Astrocyte (in vitro differentiated cells and primary cell): Measurements from ENCODE around the gene RAB30. TPM values are rescaled to one million over a fixed set of nuclear protein-coding genes. Genes with fewer than 3 reads are reported as not detected.

ENCODE experiments used
- DNase-seq: peaks from one replicate; pipeline ENCODE4 v3.0.0-alpha.2; 2010; ENCODE audit warnings: low read depth
- FAIRE-seq: peaks from 2 replicates; lab custom pipeline; 2011; peaks lifted over from hg19 to GRCh38; lab: Jason Lieb, UNC
- H2AFZ ChIP-seq: 2 replicates; pipeline ENCODE4 v1.6.0; 2012; ENCODE audit warnings: low read depth, low read length, inconsistent platforms
- H3K27ac ChIP-seq: 2 replicates; pipeline ENCODE4 v1.5.1; 2011; ENCODE audit warnings: low read depth, low read length, inconsistent platforms
- H3K27me3 ChIP-seq: 2 replicates; pipeline ENCODE4 v1.6.0; 2011; ENCODE audit warnings: low read length, inconsistent platforms; ENCODE audit not compliant: insufficient read depth
- H3K36me3 ChIP-seq: 2 replicates; pipeline ENCODE4 v1.5.1; 2011; ENCODE audit warnings: low read length, inconsistent platforms; ENCODE audit not compliant: insufficient read depth
- H3K4me1 ChIP-seq: 2 replicates; pipeline ENCODE4 v1.5.1; 2011; ENCODE audit warnings: low read length, inconsistent platforms; ENCODE audit not compliant: insufficient read depth
- H3K4me2 ChIP-seq: 2 replicates; pipeline ENCODE4 v1.6.0; 2012; ENCODE audit warnings: low read length, inconsistent platforms
- H3K4me3 ChIP-seq: 2 replicates; pipeline ENCODE4 v1.5.1; 2011; ENCODE audit warnings: low read depth, mild to moderate bottlenecking, low read length, inconsistent platforms; ENCODE audit not compliant: insufficient read depth
- H3K79me2 ChIP-seq: 2 replicates; pipeline ENCODE4 v1.6.0; 2012; ENCODE audit warnings: mild to moderate bottlenecking, low read length, inconsistent platforms; ENCODE audit not compliant: insufficient read depth
- H3K9ac ChIP-seq: 2 replicates; pipeline ENCODE4 v1.6.0; 2012; ENCODE audit warnings: mild to moderate bottlenecking, low read length, inconsistent platforms
- H3K9me3 ChIP-seq: 2 replicates; pipeline ENCODE4 v1.5.1; 2012; ENCODE audit warnings: low read depth, mild to moderate bottlenecking, low read length, inconsistent platforms; ENCODE audit not compliant: insufficient read depth
- H4K20me1 ChIP-seq: 2 replicates; pipeline ENCODE4 v1.6.0; 2012; ENCODE audit warnings: low read length, inconsistent platforms; ENCODE audit not compliant: insufficient read depth
- H3K27ac Mint-ChIP-seq: one replicate; pipeline ENCODE4 v1.8.0; 2021; ENCODE audit warnings: mild to moderate bottlenecking, mixed read lengths; ENCODE audit not compliant: unreplicated experiment
- H3K27me3 Mint-ChIP-seq: one replicate; pipeline ENCODE4 v1.8.0; 2021; ENCODE audit warnings: low read depth, mixed read lengths; ENCODE audit not compliant: unreplicated experiment
- H3K36me3 Mint-ChIP-seq: one replicate; pipeline ENCODE4 v1.8.0; 2021; ENCODE audit warnings: low read depth, mixed read lengths; ENCODE audit not compliant: unreplicated experiment
- H3K4me1 Mint-ChIP-seq: one replicate; pipeline ENCODE4 v1.8.0; 2021; ENCODE audit warnings: low read depth, mixed read lengths; ENCODE audit not compliant: unreplicated experiment
- H3K4me3 Mint-ChIP-seq: one replicate; pipeline ENCODE4 v1.8.0; 2021; ENCODE audit warnings: mild to moderate bottlenecking, moderate library complexity, mixed read lengths; ENCODE audit not compliant: unreplicated experiment
- H3K9me3 Mint-ChIP-seq: one replicate; pipeline ENCODE4 v1.8.0; 2021; ENCODE audit warnings: mild to moderate bottlenecking, mixed read lengths; ENCODE audit not compliant: unreplicated experiment
- CTCF ChIP-seq: IDR thresholded peaks from 2 replicates; pipeline ENCODE4 v1.5.1; 2011; ENCODE audit warnings: low read depth, mild to moderate bottlenecking, inconsistent platforms, low read length, moderate library complexity; ENCODE audit not compliant: insufficient read depth
- EZH2 ChIP-seq: IDR thresholded peaks from 2 replicates; pipeline ENCODE4 v1.6.1; 2012; ENCODE audit warnings: mild to moderate bottlenecking, low read length, inconsistent platforms; ENCODE audit not compliant: insufficient read depth
- total RNA-seq: library from RNA; stranded (reverse); gene quantifications from 2 replicates; pipeline ENCODE4 v1.2.1, GENCODE V29; 2021

Gene RAB30
- total RNA-seq, 1 donor from 2014 or later: 40.0 TPM

- FAIRE-seq: peak; percentile 20
- peak overlapping the region; percentile 42 for H3K9ac ChIP-seq
Measured at GRCh38 chr11:82979824-82980223, 91.9 kb downstream of the RAB30 start.

GRCh38 chr11:82978422-82979099 lies 93.1 kb downstream of the RAB30 start:
- peak; percentile 89 for DNase-seq

More at GRCh38 chr11:82979824-82980223, 91.9 kb downstream of the RAB30 start:
- Mint-ChIP-seq H3K27me3 (no peaks in the 10 kb centered on the region), H3K4me3 (no peak overlapping the region), H3K4me1 (peaks cover 42% of the 10 kb centered on the region), H3K36me3 (no peaks in the 10 kb centered on the region), H3K9me3 (no peaks in the 10 kb centered on the region), H3K27ac (peak overlapping the region; percentile 92)
- H3K9me3 ChIP-seq: no peaks in the 10 kb centered on the region
- H3K79me2 ChIP-seq: no peaks in the 10 kb centered on the region
- TF ChIP-seq EZH2 (no peak), CTCF (no peak)
- no peak for DNase-seq
- H4K20me1 ChIP-seq: no peaks in the 10 kb centered on the region
- H3K27ac ChIP-seq: peak overlapping the region; percentile 75
- H3K27me3 ChIP-seq: no peaks in the 10 kb centered on the region
- peak overlapping the region; percentile 63 for H3K4me2 ChIP-seq
- H2AFZ ChIP-seq: no peak overlapping the region
- peaks cover 6% of the 10 kb centered on the region for H3K36me3 ChIP-seq
- H3K4me1 ChIP-seq: peaks cover 36% of the 10 kb centered on the region
- no peak overlapping the region for H3K4me3 ChIP-seq

More at GRCh38 chr11:82978422-82979099, 93.1 kb downstream of the RAB30 start:
- Mint-ChIP-seq H3K27me3 (no peaks in the 10 kb centered on the region), H3K4me3 (no peak overlapping the region), H3K36me3 (no peaks in the 10 kb centered on the region), H3K27ac (peak overlapping the region; percentile 88), H3K4me1 (peaks cover 42% of the 10 kb centered on the region), H3K9me3 (no peaks in the 10 kb centered on the region)
- Histone ChIP-seq H3K4me1 (peaks cover 36% of the 10 kb centered on the region), H3K9me3 (no peaks in the 10 kb centered on the region), H3K4me2 (no peak overlapping the region), H3K79me2 (no peaks in the 10 kb centered on the region), H3K27me3 (no peaks in the 10 kb centered on the region), H3K4me3 (no peak overlapping the region), H4K20me1 (no peaks in the 10 kb centered on the region), H2AFZ (no peak overlapping the region), H3K36me3 (peaks cover 6% of the 10 kb centered on the region), H3K9ac (no peak overlapping the region), H3K27ac (peak overlapping the region; percentile 67)
- peak; percentile 78 for FAIRE-seq
- no peak for TF ChIP-seq CTCF
- no peak for TF ChIP-seq EZH2
